HG03571 (cell line): ENCODE measurements around the gene ENO1.
"Not testable (repeated sequence)": the region's sequence is repeated elsewhere in the genome, so short reads cannot be mapped to it uniquely, and the experiment has no call there.

Experiments used
- ATAC-seq: cut with Tn5 transposase; IDR thresholded peaks from one replicate; pipeline ENCODE4 v1.9.1; 2021; ENCODE audit not compliant: unreplicated experiment

The ENO1 gene

DNA sequence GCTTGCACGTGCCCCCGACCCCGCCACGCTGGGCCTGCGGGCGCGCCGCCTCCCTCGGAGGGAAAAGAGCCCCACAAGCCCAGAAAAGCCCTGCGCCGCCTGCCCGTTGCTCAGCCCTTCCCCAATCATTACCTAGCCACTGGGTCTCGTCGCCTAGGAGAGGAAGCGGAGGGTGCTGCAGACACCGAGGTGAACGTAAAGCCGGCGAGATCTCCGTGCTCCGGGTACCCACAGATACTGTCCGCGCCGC, at the start of gene ENO1:
TSS of gene ENO1 (minus strand) at position 239 of the 250 bp plus-strand sequence. CDS start 3,778 bp downstream, outside the sequence.
- no peak for ATAC-seq

DNA sequence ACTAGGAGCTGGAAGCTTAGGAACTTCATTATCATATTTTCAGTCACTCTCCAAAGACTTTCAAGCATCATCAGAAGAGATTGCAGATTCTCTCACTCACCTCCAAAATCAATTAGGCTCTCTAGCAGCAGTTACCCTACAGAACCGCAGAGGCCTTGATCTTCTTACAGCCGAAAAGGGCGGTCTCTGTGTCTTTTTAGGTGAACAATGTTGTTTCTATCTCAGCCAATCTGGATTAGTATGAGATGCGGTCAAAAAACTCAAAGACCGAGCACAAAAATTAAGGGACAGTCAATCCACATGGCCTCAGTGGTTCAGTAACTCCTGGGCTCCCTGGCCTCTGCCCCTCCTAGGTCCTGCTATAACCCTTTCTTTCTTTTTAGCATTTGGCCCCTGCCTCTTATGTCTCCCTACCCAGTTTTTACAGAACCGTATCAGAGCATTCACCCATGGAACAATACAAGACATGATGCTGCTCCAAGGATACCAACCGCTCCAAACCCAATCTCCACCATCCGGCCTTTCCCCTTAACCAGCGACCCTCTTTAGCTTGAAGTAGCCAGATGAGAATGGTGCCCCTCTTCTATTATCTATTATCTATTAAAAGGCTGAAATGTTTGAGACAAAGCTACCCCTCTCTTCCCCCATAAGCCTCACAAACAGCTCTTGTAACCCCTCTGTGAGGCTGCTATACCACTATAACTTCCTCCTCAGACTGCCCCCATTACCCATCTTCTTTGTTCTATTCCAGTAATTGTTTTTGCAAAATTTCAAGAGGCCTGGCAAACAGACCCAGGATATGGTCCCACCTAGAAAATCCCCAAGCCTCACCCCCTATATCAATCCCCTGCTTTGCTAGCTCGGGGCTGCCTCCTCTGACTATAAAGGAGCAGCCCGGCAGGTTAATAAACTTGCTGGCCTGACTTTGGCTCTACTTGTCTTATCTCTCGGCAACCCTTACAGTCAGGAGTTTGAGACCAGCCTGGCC, 48.5 kb upstream of the ENO1 start:
- no peak for ATAC-seq

DNA sequence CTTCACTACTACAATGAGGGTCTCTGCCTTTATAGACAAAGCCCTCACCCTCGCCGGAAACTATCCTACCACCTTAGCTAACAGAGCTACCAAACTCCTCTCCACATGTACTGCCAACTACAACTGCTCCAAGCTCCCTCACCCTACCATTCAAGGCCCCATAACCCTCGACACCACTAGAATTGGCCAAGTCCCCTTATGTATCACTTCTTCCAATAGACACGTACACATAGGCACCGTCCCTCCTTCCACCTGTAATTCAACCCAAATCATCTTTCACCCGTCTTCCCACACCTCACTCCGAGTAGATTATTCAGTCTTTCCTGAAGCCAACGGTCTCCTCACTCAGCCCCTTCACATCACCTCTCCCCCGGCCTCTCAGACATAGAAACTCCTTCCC, 47.5 kb upstream of the ENO1 start:
- no peak for ATAC-seq

DNA sequence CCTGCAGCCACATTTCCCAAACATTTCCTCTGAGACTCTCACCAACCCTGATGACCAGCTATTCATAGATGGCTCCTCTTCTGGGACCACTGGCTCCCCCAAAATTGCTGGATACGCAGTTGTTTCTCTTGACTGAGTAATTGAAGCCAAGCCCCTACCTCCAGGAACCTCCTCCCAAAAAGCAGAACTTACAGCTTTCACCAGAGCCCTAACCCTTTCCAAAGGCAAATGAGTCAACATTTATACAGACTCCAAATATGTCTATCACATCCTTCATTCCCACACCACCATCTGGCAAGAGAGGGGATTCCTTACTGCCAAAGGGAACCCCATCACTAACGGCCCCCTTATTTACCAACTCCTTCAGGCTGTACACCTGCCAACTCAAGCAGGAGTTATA, 46.9 kb upstream of the ENO1 start:
- ATAC-seq, result no peak

DNA sequence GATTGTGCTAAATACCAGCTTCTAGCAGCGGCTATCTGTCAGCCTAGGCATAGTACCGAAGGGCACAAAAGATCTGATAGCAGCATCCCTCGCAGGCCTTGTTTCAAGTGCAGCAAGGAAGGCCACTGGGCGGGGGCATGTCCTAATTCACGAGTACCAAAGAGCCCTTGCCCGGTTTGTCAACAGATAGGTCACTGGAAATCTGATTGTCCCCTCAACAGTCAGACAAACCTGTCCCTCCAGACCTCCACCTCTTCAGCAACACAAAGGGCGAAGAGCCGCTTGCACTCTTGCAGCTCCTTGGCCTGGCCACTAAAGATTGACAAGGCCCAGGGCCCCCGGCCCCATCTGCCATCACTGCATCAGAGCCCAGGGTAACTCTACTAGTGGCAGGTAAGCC, 44.5 kb upstream of the ENO1 start:
- no peak for ATAC-seq

DNA sequence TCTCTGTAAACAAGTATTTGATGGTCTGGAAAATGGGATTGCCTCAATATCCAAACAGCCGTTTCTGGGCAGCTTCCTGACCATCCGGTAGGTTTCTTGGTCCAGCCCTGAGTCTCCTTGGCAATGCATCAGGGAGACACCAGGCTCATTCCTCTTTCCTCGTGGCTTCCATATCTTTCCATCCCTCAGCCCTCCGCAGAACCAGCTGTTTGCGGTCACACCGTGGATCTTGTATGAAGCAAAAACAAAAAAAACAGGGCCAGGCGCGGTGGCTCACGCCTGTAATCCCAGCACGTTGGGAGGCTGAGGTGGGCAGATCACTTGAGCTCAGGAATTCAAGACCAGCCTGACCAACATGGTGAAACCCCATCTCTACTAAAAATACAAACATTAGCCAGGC, 39.0 kb upstream of the ENO1 start:
- ATAC-seq, result not testable (repeated sequence)

DNA sequence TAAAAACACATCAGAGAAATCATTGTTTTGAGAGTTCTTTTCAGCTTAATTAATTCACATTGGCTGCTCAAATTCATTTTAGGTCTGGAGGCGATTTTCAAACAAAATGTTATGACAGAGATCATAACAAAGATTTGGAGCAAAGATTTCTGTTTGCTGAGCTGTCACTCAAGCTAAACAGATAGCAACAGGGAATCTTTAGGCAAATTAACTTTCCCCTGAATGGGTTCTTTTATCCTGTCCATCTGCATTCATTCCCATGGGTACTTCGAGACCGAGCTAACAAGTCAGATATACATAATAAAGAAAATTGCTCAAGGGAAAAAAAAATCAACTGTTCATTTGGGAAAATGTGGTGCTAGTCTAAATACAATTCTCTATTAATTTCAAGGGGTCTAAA, 37.0 kb upstream of the ENO1 start:
- no peak for ATAC-seq

DNA sequence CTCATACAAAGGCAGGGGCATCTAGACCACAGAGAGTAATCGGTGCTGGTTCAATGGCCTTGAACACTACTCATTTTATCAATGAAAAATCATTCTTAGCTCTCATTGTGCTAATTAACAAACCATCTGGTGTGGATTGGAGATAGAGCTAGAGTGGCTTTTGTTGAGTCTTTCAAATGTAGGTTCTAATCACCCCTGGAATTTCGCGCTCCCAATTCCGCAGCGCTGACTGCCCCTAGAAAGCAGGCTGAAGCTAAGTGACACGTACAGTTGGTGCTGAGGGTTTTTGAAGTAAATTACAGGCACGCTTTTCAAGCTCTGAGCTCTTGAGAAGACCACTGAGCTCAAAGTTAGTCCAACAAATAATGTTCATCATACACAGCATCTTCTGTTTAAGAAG, 36.0 kb upstream of the ENO1 start:
- no peak for ATAC-seq

DNA sequence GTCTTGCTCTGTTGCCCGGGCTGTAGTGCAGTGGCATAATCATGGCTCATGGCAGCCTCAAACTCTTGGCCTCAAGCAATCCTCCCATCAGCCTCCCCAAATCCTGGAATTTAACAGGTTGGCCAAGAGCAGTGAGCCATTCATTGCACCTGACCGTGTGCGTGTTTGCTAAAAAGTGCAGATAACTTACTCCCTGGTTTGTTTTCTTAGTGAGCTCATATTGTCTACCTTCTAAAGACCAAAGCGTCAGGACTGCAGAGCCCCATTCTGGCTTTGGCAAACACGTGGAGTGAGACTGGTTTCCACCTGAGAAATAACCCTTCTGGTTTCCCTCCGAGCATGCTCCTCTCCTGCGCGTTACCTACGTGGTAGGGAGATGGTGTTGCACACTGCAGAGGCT, 35.0 kb upstream of the ENO1 start:
- no peak for ATAC-seq

DNA sequence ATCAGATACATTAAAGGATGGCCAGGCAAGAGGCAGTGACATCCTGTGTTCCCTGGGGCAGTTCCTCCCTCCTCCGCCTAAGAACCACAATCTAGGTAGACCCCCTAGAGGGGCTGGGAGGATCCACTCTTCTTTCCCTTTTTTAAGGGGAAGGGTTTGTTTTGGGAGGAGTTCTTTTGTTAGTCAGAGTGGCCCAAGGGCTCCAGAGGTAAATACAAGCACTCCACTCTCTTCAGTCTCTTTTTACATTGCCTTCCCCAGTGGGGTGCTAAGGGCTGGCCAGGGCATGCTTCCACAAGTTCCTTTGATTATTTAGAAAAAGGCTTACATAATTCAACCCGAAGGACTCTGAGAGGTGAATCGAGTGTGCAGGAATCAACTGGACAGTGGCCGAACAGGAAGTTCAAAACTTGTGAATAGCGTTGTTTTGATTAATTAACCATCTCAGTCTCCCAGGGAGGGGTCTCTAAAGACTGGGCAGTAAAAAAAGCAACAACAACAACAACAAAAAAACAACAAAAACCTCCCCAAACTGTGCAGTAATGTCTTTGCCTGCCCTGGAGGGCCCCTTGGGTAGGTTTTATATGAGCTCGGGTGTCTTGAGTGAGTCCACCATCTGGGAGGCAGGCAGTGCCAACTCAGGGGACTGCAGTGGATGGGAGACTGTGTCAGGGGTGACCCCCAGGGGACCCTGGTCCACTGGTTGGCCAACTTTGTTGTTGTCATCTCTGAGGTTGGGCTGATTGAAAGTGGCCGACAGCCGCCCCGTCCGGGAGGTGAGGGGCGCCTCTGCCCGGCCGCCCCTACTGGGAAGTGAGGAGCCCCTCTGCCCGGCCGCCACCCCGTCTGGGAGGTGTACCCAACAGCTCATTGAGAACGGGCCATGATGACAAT, 33.2 kb upstream of the ENO1 start:
- ATAC-seq, result no peak

DNA sequence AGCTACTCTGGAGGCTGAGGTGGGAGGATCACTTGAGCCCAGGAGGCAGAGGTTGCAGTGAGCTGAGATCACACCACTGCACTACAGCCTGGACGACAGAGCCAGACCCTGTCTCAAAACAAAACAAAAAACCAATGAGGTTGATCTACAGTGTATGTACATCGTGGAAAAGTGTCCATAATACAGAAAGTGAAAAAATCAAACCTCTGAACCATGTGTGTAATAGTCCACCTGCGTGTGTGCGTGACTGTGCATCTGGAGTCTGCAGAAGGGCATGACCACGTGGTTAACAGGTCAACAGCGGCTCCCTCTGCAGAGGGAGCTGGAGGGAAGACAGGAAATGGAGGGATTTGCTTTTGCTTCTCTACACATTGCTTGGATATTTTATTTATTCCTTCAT, 32.4 kb upstream of the ENO1 start:
- no peak for ATAC-seq

DNA sequence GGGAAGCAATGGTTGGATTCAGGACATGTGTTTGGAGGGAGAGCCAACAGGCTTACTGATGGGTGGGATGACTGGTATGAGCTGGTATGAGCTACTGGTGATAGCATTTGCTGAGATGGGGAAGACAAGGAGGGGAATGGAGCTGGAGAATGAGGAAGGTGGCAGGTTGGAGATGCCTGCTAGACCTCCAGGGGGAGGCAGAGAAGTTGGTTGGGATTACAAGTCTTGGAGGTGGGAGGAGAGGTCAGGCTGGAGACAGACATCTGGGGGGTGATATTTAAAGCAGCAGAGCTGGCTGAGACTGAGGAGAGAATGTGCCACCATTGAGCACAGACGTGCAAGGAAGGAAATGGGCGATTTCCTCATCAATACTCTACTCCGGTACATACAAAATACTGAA, 31.8 kb upstream of the ENO1 start:
- no peak for ATAC-seq

DNA sequence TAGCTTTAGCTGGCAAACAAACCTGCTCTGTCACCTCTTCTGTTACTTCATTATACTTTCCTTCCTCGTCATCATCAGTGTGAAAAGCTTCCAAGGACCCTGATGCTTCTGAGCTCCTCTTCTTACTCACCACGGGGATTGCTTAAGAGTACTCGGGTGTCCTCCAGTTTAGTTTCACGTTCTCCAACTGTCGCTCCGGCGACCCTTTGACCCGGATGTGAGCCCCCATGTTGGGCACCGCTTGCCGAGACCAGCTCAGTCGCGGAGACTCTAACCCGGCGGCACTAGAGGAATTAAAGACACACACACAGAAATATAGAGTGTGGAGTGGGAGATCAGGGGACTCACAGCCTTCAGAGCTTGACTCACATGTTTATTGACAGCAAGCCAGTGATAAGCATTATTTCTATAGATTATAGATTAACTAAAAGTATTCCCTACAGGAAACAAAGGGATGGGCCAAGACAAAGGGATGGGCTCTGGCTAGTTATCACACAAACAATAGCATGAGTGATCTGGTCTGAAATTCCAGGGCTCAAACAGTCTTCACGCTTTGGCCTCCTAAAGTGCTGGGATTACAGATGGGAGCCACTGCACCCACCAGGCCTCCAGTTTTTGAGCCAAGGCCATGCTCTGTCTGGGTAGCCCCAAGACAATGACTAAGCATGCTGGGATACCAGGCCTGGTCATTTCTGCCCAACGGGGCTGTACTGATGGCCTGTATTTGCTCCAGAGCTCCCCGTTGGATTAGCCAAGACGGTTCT, 30.1 kb upstream of the ENO1 start:
- ATAC-seq, result no peak

DNA sequence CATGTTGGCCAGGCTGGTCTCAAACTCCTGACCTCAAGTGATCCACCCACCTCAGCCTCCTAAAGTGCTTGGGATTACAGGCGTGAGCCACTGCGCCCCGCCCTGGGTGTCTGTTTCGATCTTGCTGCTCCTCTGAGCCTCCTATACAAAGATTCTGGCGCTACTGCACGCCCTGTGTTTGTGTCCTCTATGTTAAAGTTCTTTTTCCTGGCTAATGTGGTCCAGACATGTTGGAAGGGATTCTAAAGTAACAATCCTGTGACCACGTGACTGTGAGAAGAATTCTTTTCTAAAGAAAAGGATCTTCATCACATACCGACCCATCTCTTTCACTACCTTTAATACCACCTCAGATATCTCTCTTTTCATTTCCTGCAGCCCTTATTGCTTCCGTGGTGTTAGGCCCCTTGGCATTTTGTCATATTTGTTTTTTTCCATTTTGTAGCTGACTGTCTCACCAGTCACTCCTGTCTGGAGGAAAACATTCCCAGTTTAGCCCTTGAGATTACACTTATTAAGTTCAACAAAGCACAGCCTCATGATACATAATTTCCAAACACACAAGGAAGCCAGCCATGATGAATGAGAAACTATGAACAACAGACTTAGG, 27.2 kb upstream of the ENO1 start:
- ATAC-seq, result no peak

DNA sequence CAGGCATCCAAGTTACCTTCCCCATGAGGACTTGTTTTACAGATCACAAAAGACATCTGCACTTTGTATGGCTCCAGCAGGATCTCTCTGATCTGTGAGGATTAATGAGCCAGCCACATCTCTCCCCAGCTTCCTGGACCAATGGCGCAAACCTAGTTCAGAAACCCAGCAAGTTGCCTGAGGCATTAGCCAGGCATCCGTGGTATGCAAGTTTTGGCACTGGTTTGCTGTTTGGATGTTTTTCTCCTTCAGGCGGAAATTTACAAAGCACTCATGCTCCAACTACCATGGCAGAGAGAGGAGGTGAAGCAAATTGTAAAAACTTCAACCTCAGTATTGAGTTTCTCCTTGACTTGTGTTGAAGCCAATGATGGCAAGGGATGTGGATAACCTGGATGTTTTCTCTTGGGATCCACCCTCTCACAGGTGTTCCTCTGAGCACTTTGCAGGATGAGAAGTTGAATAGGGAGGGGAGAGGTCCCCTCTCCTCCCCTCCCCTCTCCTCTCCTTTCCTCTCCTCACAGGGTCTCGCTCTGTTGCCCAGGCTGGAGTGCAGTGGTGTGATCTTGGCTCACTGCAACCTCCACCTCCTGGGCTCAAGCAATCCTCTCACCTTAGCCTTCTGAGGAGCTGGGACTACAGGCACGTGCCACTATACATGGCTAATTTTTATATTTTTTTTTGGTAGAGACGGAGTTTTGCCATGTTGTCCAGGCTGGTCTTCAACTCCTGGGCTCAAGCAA, 25.6 kb upstream of the ENO1 start:
- no peak for ATAC-seq

DNA sequence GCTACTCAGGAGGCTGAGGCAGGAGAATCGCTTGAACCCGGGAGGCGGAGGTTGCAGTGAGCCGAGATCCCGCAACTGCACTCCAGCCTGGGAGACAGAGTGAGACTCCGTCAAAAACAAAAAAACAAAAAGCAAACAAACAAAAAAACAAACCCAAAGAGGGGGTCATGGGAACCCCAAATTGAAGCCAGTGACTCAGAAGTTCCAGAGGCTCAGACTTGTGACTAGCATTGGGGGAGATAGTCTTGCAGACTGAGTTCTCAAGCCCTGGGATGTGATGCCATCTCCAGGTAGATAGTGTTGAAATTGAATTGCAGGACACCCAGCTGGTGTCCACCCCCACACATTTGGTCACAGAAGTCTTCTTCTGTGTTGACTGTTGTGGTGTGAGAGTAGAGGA, 24.9 kb upstream of the ENO1 start:
- no peak for ATAC-seq

DNA sequence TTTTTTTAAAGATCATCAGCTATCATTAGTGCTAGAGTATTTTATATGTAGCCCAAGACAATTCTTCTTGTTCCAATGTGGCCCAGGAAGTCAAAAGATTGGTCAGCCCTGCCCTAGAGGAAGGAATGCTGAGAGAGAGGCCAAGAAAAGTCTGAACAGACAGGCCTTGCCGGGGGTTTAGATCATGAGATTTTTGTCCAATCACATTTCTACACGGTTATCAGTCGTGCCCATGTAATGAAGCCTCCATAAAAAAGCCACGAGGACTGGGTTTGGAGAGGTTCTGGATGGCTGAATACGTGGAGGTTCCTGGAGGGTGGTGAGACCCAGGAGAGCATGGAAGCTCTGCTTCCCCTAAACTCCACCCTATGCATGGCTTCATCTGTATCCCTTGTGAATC, 24.3 kb upstream of the ENO1 start:
- no peak for ATAC-seq

DNA sequence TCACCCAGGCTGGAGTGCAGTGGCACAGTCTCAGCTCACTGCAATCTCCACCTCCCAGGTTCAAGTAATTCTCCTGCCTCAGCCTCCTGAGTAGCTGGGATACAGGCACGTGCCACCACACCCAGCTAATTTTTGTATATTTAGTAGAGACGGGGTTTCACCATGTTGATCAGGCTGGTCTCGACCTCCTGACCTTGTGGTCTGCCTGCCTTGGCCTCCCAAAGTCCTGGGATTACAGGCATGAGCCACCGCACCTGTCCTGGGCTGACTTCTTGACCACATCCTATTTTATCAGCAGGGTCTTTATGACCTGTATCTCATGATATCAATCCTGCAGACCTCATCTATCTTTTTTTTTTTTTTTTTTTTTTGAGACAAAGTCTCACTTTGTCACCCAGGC, 22.2 kb upstream of the ENO1 start:
- ATAC-seq, result not testable (repeated sequence)

DNA sequence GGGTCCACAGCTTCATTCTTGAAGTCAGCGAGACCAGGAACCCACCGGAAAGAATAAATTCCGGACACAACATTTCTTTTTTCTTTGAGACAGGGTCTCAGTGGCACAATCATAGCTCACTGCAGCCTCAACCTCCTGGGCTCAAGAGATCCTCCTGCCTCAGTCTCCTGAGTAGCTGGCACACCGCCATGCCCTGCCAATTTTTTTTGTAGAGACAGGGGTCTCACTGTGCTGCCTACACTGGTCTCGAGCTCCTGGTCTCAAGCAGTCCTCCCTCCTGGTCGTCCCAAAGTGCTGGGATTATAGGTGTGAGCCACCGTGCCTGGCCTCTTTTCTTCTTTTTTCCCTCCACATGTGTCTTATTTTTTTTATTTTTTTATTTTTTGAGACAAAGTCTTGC, 20.6 kb upstream of the ENO1 start:
- no peak for ATAC-seq

DNA sequence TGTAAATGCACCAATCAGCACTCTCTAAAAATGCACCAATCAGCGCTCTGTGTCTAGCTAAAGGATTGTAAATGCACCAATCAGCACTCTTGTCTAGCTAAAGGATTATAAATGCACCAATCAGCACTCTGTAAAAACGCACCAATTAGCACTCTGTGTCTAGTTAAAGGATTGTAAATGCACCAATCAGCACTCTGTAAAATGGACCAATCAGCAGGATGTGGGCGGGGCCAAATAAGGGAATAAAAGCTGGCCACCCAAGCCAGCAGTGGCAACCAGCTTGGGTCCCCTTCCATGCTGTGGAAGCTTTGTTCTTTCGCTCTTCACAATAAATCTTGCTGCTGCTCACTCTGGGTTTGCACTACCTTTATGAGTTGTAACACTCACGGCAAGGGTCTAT, 19.9 kb upstream of the ENO1 start:
- ATAC-seq, result not testable (repeated sequence)
